ENCODE data around the gene BEAN1. TPM values are rescaled to one million over a fixed set of nuclear protein-coding genes. Genes with fewer than 3 reads are reported as not detected.

Gene BEAN1
- total RNA-seq, 1 donor from 2014 or later, result not detected

DNA sequence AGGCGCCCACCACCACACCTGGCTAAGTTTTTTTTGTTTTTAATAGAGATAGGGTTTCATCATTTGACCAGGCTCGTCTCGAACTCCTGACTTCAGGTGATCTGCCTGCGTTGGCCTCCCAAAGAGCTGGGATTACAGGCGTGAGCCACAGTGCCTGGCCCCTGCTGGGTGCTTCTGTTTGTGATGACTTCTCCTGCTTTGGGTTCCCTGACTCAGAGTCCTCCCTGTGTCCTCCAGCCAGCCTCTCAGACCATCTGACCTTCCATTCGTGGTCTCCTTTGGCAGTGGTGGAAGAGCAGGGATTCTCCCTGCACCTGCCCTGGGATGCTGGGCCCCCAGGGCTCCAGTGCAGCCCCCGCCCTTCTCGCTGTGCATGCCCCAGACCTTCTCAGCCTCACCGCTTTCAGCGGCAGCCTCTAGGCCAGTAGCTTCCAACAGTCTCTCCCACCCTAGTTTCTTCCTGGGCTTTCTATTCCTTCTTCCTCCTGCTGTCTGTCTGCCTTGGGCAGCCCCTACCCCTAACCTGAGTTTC, 13.2 kb downstream of the BEAN1 start:
- Mint-ChIP-seq H3K27ac (peak overlapping the region; percentile 66), H3K4me1 (ENCODE audit: low read depth) (no peaks in the 10 kb centered on the region), H3K9me3 (ENCODE audit: low read depth) (no peaks in the 10 kb centered on the region), H3K36me3 (ENCODE audit: insufficient read depth) (no peaks in the 10 kb centered on the region), H3K27me3 (peaks cover 43% of the 10 kb centered on the region), H3K4me3 (ENCODE audit: low read depth) (no peak overlapping the region)
- no peak for DNase-seq (ENCODE audit: low spot score, unreplicated experiment)
- TF ChIP-seq, protein P1, sequence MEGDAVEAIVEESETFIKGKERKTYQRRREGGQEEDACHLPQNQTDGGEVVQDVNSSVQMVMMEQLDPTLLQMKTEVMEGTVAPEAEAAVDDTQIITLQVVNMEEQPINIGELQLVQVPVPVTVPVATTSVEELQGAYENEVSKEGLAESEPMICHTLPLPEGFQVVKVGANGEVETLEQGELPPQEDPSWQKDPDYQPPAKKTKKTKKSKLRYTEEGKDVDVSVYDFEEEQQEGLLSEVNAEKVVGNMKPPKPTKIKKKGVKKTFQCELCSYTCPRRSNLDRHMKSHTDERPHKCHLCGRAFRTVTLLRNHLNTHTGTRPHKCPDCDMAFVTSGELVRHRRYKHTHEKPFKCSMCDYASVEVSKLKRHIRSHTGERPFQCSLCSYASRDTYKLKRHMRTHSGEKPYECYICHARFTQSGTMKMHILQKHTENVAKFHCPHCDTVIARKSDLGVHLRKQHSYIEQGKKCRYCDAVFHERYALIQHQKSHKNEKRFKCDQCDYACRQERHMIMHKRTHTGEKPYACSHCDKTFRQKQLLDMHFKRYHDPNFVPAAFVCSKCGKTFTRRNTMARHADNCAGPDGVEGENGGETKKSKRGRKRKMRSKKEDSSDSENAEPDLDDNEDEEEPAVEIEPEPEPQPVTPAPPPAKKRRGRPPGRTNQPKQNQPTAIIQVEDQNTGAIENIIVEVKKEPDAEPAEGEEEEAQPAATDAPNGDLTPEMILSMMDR (IDR thresholded peaks at IDR 0.05; ENCODE audit: unreplicated experiment), result no peak

DNA sequence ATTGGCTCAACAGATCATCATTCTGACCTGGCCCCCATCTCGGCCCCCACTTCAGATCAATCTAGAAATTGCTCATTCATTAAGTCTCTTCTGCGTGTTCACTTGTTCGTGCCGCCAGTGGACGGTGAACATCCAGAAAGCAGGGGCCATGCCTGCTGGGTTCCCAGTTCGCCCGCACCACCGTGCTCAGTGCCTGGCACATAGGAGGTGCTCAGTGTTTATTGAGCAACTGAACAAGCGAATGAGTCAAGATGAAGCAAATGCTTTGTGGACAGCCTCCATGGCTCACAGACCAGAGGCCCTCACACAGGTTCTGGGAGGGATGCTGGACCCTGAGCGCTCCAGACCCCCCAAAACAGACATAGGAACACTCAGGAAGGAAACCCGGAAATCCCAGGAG, 13.9 kb downstream of the BEAN1 start:
- Mint-ChIP-seq H3K27me3 (peaks cover 45% of the 10 kb centered on the region), H3K4me3 (ENCODE audit: low read depth) (no peak overlapping the region), H3K27ac (no peak overlapping the region), H3K36me3 (ENCODE audit: insufficient read depth) (no peaks in the 10 kb centered on the region), H3K9me3 (ENCODE audit: low read depth) (no peaks in the 10 kb centered on the region), H3K4me1 (ENCODE audit: low read depth) (no peaks in the 10 kb centered on the region)
- no peak for DNase-seq (ENCODE audit: low spot score, unreplicated experiment)
- TF ChIP-seq, protein P1 (IDR thresholded peaks at IDR 0.05; ENCODE audit: unreplicated experiment), result no peak

- Mint-ChIP-seq H3K9me3 (ENCODE audit: low read depth) (no peaks in the 10 kb centered on the region), H3K27me3 (peaks cover 53% of the 10 kb centered on the region), H3K36me3 (ENCODE audit: insufficient read depth) (no peaks in the 10 kb centered on the region), H3K4me1 (ENCODE audit: low read depth) (no peaks in the 10 kb centered on the region), H3K4me3 (ENCODE audit: low read depth) (no peak overlapping the region), H3K27ac (no peak overlapping the region)
- no peak for DNase-seq (ENCODE audit: low spot score, unreplicated experiment)
- TF ChIP-seq, protein P1 (IDR thresholded peaks at IDR 0.05; ENCODE audit: unreplicated experiment), result no peak
These were observed 14.7 kb downstream of the BEAN1 start for GRCh38 chr16:66441586-66442375.

DNA sequence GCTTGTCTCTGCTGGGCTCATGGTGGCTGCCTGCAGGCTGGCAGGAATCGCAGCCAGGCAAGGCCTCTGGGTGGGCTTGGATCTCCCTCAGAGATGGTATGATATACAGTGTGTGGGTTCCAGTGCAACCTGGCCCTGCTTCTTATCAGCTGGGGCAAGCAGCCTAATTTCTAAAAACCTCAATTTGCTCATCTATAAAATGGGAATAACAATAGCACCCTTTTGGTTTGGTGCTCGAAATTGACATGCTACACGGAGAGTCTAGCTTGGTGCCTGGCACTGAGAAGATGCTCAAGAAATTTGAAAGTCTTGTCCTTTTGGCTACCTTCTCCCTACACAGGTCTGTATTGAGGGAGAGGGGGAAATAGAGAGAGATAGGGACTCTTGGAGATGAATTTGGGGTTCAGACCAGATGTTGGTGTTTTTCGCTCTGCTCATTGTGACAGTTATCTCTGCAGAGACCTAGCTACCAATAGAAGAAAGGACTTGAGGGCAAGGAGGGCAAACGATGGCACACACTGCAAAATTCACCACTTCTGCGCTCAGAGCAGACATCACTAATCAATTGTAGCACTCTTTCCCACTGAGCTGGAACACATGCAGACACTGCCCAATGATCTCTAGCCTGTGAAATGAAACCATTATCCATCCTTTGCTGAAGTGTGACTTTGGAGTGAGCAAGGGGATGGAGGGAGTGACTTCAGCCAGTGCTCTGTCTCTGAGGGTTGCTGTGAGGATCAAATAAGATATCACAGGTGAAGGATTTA, 15.6 kb downstream of the BEAN1 start:
- TF ChIP-seq, protein P1 (IDR thresholded peaks at IDR 0.05; ENCODE audit: unreplicated experiment), result no peak
- H3K9me3 Mint-ChIP-seq (ENCODE audit: low read depth), result no peaks in the 10 kb centered on the region
- H3K36me3 Mint-ChIP-seq (ENCODE audit: insufficient read depth), result no peaks in the 10 kb centered on the region
- no peak overlapping the region for H3K4me3 Mint-ChIP-seq (ENCODE audit: low read depth)
- H3K27ac Mint-ChIP-seq, result no peak overlapping the region
- H3K27me3 Mint-ChIP-seq, result peaks cover 54% of the 10 kb centered on the region
- no peaks in the 10 kb centered on the region for H3K4me1 Mint-ChIP-seq (ENCODE audit: low read depth)
- no peak for DNase-seq (ENCODE audit: low spot score, unreplicated experiment)

DNA sequence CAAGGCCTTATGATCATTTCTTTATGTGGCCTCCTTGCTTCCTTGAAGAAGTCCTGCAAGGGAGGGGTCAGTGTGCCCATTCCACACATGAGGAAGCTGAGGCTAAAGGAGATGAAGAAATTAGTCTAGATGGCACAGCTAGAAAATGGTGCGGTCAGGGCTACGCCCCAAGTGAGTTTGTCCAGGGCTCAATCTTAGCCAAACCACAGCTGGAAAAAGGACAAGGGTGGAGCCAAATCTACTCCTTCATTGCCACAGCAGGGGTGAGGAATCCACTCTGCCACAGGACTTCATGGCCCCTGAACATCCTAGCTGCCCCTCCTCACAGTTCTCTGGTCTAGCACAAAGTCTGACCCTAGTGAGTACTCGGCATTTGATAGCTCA, 16.2 kb downstream of the BEAN1 start:
- H3K9me3 Mint-ChIP-seq (ENCODE audit: low read depth), result no peaks in the 10 kb centered on the region
- TF ChIP-seq, protein P1 (IDR thresholded peaks at IDR 0.05; ENCODE audit: unreplicated experiment), result no peak
- H3K27me3 Mint-ChIP-seq, result peaks cover 54% of the 10 kb centered on the region
- no peak overlapping the region for H3K4me3 Mint-ChIP-seq (ENCODE audit: low read depth)
- no peaks in the 10 kb centered on the region for H3K4me1 Mint-ChIP-seq (ENCODE audit: low read depth)
- H3K27ac Mint-ChIP-seq, result no peak overlapping the region
- H3K36me3 Mint-ChIP-seq (ENCODE audit: insufficient read depth), result no peaks in the 10 kb centered on the region
- no peak for DNase-seq (ENCODE audit: low spot score, unreplicated experiment)
